Cerebellar nuclear complex (tissue), 1 donor: Measurements from ENCODE around the gene MCF2.
"Not testable (repeated sequence)": the region's sequence is repeated elsewhere in the genome, so short reads cannot be mapped to it uniquely, and the experiment has no call there.

ENCODE experiments used
- DNase-seq, 2 experiments: peaks; one replicate each; lab custom pipeline; 2025; lab: John Stamatoyannopoulos, UW

MCF2 gene

GRCh38 chrX:139708067-139708466 lies at the start of gene MCF2:
MCF2 (minus strand) TSS chrX:139708167; CDS start chrX:139651744, 56,423 bp downstream.
- DNase-seq: no peak

- no peak for DNase-seq
These were observed 43.1 kb upstream of the MCF2 start for GRCh38 chrX:139751053-139751452.

- no peak for DNase-seq
These were observed 42.4 kb upstream of the MCF2 start for GRCh38 chrX:139750390-139750789.

- no peak for DNase-seq
These were observed 31.2 kb upstream of the MCF2 start for GRCh38 chrX:139739138-139739537.

GRCh38 chrX:139738581-139738980 lies 30.6 kb upstream of the MCF2 start:
- DNase-seq: no peak

GRCh38 chrX:139736151-139736550 lies 28.2 kb upstream of the MCF2 start:
- DNase-seq: no peak

- DNase-seq: no peak
These were observed 27.0 kb upstream of the MCF2 start for GRCh38 chrX:139734996-139735395.

GRCh38 chrX:139725720-139726119 lies 17.8 kb upstream of the MCF2 start:
- no peak for DNase-seq

GRCh38 chrX:139724626-139725025 lies 16.7 kb upstream of the MCF2 start:
- no peak for DNase-seq

GRCh38 chrX:139720979-139721378 lies 13.0 kb upstream of the MCF2 start:
- DNase-seq: no peak

- DNase-seq: no peak
These were observed 12.2 kb upstream of the MCF2 start for GRCh38 chrX:139720136-139720535.

GRCh38 chrX:139702658-139703057 lies 5.3 kb downstream of the MCF2 start:
- no peak for DNase-seq

- no peak for DNase-seq
These were observed 15.1 kb downstream of the MCF2 start for GRCh38 chrX:139692908-139693307.

- DNase-seq: no peak
These were observed 15.5 kb downstream of the MCF2 start for GRCh38 chrX:139692506-139692849.

GRCh38 chrX:139691843-139692505 lies 16.0 kb downstream of the MCF2 start:
- DNase-seq: no peak

GRCh38 chrX:139691493-139691842 lies 16.5 kb downstream of the MCF2 start:
- no peak for DNase-seq

- DNase-seq: not testable (repeated sequence)
These were observed 22.8 kb downstream of the MCF2 start for GRCh38 chrX:139685175-139685574.

GRCh38 chrX:139680356-139680755 lies 27.6 kb downstream of the MCF2 start:
- no peak for DNase-seq

GRCh38 chrX:139647597-139647996 lies 60.4 kb downstream of the MCF2 start:
- no peak for DNase-seq

- no peak for DNase-seq
These were observed 65.6 kb downstream of the MCF2 start for GRCh38 chrX:139642241-139642927.

GRCh38 chrX:139640259-139640658 lies 67.7 kb downstream of the MCF2 start:
- no peak for DNase-seq

GRCh38 chrX:139639253-139639652 lies 68.7 kb downstream of the MCF2 start:
- no peak for DNase-seq

- DNase-seq: no peak
These were observed 107.9 kb downstream of the MCF2 start for GRCh38 chrX:139600105-139600504.

GRCh38 chrX:139596068-139596467 lies 111.9 kb downstream of the MCF2 start:
- no peak for DNase-seq
